Natural killer cell (primary cell): Measurements from ENCODE around the gene MEX3C. TPM values are rescaled to one million over a fixed set of nuclear protein-coding genes. Genes with fewer than 3 reads are reported as not detected.

ENCODE experiments used
- ATAC-seq, 3 donors: fragments of 150-1000 bp in 2 of 3; fragments of 200-7000 bp in 1 of 3; cut with Tn5 transposase; 1 replicate in 1 of 3; 2 replicates in 2 of 3; pipeline ENCODE4 v1.10.0; 2021; ENCODE audit warnings: mild to moderate bottlenecking in 2 of 3, moderate library complexity in 2 of 3
- DNase-seq, 2 donors: peaks; one replicate each; pipeline versions ENCODE4 v3.0.0 to v3.0.0-alpha.2; 2013 to 2021; ENCODE audit warnings: mixed read lengths in 1 of 2
- H3K27ac ChIP-seq: one replicate; pipeline ENCODE4 v1.5.1; 2013; ENCODE audit warnings: mild to moderate bottlenecking, low read length
- H3K27me3 ChIP-seq: one replicate; pipeline ENCODE4 v1.6.1; 2013; ENCODE audit warnings: low read length; ENCODE audit not compliant: control insufficient read depth, insufficient read depth
- H3K36me3 ChIP-seq: one replicate; pipeline ENCODE4 v1.6.1; 2013; ENCODE audit warnings: low read length; ENCODE audit not compliant: control insufficient read depth, insufficient read depth
- H3K4me1 ChIP-seq: one replicate; pipeline ENCODE4 v1.6.1; 2013; ENCODE audit warnings: low read length; ENCODE audit not compliant: control insufficient read depth, insufficient read depth
- H3K4me3 ChIP-seq: one replicate; pipeline ENCODE4 v1.5.1; 2013; ENCODE audit warnings: low read length
- H3K9me3 ChIP-seq: one replicate; pipeline ENCODE4 v1.6.1; 2013; ENCODE audit warnings: low read length; ENCODE audit not compliant: control insufficient read depth, insufficient read depth
- H3K27ac Mint-ChIP-seq, 2 donors: one replicate each; pipeline ENCODE4 v1.8.0; 2022; ENCODE audit warnings: mild to moderate bottlenecking in 2 of 2, mixed read lengths in 2 of 2, moderate library complexity in 1 of 2
- H3K27me3 Mint-ChIP-seq, 2 donors: one replicate each; pipeline ENCODE4 v1.8.0; 2022; ENCODE audit warnings: low read depth in 2 of 2, mixed read lengths in 2 of 2
- H3K36me3 Mint-ChIP-seq: one replicate; pipeline ENCODE4 v1.8.0; 2022; ENCODE audit warnings: mixed read lengths
- H3K4me1 Mint-ChIP-seq, 2 donors: one replicate each; pipeline ENCODE4 v1.8.0; 2022; ENCODE audit warnings: mixed read lengths in 2 of 2
- H3K4me3 Mint-ChIP-seq: one replicate; pipeline ENCODE4 v1.8.0; 2022; ENCODE audit warnings: mild to moderate bottlenecking, moderate library complexity, mixed read lengths
- H3K9me3 Mint-ChIP-seq, 2 donors: one replicate each; pipeline ENCODE4 v1.8.0; 2022; ENCODE audit warnings: mixed read lengths in 2 of 2
- WGBS: methylation state at CpG from one replicate; pipeline ENCODE4 v1.1.7; 2013; ENCODE audit warnings: missing lambda C conversion rate; ENCODE audit not compliant: insufficient coverage; 5-methylcytosine and 5-hydroxymethylcytosine counted together
- intact Hi-C: fragments of 100-400 bp; cut with micrococcal nuclease; formaldehyde crosslinking; loops from one replicate; pipeline ENCODE4 v1.14.2; 2022
- total RNA-seq, 4 donors: library from RNA; stranded (reverse); fragments of 120-200 nt in 1 of 4; gene quantifications; one replicate each; pipeline versions ENCODE4 v1.2.3 to v1.2.4, GENCODE V29; 2013 to 2022
- TF ChIP-seq, protein P1 (sequence below): fragments of 200-600 bp; IDR thresholded peaks from one replicate; pipeline ENCODE4 v1.8.0; 2022; ENCODE audit warnings: antibody characterized with exemption

Gene MEX3C
- total RNA-seq, 3 donors from 2014 or later (not counting 1 experiment from before 2014, with no cell fraction given): 189 to 205 (median 202) TPM

DNA sequence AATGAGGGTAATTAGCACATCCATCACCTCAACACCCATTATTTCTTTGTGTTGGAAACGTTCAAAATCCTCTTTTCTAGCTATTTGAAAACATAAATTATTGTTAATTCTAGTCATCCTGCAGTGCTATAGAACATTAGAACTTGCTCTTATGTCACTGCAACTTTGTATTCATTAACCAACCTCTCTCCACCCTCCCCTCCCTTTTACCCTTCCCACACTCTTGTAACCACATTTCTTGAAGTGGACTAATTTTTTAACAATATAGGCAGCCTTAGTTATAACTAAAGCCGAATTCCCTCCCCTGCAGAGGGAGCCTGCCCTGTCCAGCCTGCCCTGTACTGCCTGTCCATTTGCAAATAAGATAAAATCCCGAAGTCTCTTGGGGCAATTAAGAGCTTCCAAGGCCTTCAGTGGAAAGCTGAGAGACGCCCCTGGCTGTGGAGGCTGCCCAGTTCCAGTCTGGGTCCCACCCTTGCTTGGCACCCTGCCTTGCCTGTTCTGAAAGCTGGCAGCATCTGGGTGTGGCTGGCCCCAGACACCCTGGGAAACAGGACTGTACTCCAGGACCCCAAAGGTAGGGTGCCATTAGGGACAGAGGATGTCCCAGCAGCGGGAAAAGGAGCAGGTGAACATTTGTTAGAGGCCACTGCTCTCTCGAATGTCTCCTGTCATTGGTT is 65.1 kb downstream of the MEX3C start:
- TF ChIP-seq, protein P1, sequence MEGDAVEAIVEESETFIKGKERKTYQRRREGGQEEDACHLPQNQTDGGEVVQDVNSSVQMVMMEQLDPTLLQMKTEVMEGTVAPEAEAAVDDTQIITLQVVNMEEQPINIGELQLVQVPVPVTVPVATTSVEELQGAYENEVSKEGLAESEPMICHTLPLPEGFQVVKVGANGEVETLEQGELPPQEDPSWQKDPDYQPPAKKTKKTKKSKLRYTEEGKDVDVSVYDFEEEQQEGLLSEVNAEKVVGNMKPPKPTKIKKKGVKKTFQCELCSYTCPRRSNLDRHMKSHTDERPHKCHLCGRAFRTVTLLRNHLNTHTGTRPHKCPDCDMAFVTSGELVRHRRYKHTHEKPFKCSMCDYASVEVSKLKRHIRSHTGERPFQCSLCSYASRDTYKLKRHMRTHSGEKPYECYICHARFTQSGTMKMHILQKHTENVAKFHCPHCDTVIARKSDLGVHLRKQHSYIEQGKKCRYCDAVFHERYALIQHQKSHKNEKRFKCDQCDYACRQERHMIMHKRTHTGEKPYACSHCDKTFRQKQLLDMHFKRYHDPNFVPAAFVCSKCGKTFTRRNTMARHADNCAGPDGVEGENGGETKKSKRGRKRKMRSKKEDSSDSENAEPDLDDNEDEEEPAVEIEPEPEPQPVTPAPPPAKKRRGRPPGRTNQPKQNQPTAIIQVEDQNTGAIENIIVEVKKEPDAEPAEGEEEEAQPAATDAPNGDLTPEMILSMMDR: no peak
- Mint-ChIP-seq H3K27ac (no peak overlapping the region), H3K27me3 (no peaks in the 10 kb centered on the region), H3K36me3 (no peaks in the 10 kb centered on the region), H3K4me3 (no peak overlapping the region), H3K4me1 (peaks cover 13 to 22% of the 10 kb centered on the region in 2 donors), H3K9me3 (no peaks in the 10 kb centered on the region)
- WGBS: 90% methylated on average over 6 of the region's 6 CpGs
- peak in 1 of 3 donors; percentile 31 for ATAC-seq
- no peak overlapping the region for H3K27ac ChIP-seq
- no peak overlapping the region for H3K4me3 ChIP-seq
- intact Hi-C loops: no loop called here
- no peaks in the 10 kb centered on the region for H3K36me3 ChIP-seq
- no peaks in the 10 kb centered on the region for H3K27me3 ChIP-seq
- peaks cover 4% of the 10 kb centered on the region for H3K4me1 ChIP-seq
- no peaks in the 10 kb centered on the region for H3K9me3 ChIP-seq
- DNase-seq: no peak

DNA sequence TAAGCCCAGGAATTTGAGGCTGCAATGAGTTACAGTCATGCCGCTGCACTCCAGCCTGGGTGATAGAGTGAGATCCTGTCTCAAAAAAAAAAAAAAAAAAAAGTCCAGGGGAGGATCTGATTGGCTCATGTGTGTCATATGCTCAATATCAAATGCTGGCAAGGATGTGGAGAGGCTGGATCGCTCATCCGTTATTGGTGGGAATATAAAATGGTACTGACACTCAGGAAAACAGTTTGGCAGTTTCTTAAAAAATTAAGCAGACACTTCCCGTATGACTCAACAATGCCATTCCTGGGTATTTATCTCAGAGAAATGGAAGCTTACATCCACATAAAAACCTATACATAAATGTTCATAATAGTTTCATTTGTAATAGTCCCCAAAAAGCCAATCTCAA is 68.9 kb downstream of the MEX3C start:
- Mint-ChIP-seq H3K4me3 (no peak overlapping the region), H3K27ac (no peak overlapping the region)

DNA sequence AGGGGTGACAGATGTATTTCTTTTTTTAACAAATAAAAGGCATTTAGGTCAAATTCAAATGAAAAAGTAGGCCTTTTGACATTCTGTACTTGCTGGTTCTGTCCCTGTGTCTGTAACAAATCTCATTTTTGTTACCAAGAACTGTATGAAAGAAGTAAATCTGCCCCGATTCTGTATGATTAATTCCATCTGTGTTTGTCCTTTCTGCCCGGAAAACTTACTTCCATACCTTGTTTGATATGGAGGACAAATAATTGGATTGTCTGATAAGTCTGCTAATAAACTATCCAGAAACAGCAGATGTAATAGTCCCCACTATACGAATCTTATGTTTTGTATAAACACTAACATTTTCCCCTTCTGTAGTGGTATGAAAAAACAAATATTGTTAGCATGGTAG is 69.8 kb downstream of the MEX3C start:
- peaks cover 13 to 23% of the 10 kb centered on the region in 2 donors for H3K4me1 Mint-ChIP-seq
- no peaks in the 10 kb centered on the region for H3K27me3 Mint-ChIP-seq
- ATAC-seq (no peak), DNase-seq (no peak)
- Histone ChIP-seq H3K27me3 (no peaks in the 10 kb centered on the region), H3K9me3 (no peaks in the 10 kb centered on the region), H3K4me1 (no peaks in the 10 kb centered on the region), H3K4me3 (no peak overlapping the region), H3K27ac (no peak overlapping the region), H3K36me3 (no peaks in the 10 kb centered on the region)
- no peak overlapping the region for H3K27ac Mint-ChIP-seq
- intact Hi-C loops: no loop called here
- no peak overlapping the region for H3K4me3 Mint-ChIP-seq
- no peaks in the 10 kb centered on the region for H3K36me3 Mint-ChIP-seq
- TF ChIP-seq, protein P1: no peak
- H3K9me3 Mint-ChIP-seq: no peaks in the 10 kb centered on the region
- WGBS: no CpG with 5 or more reads among the region's 3 CpGs

More for the DNA sequence above, 68.9 kb downstream of the MEX3C start:
- no peaks in the 10 kb centered on the region for H3K4me1 ChIP-seq
- 98% methylated on average over 4 of the region's 4 CpGs for WGBS
- H3K36me3 Mint-ChIP-seq: no peaks in the 10 kb centered on the region
- DNase-seq: no peak
- no peaks in the 10 kb centered on the region for H3K27me3 ChIP-seq
- no peaks in the 10 kb centered on the region for H3K9me3 ChIP-seq
- intact Hi-C loops: no loop called here
- H3K27me3 Mint-ChIP-seq: no peaks in the 10 kb centered on the region
- no peaks in the 10 kb centered on the region for H3K36me3 ChIP-seq
- H3K4me3 ChIP-seq: no peak overlapping the region
- no peak overlapping the region for H3K27ac ChIP-seq
- ATAC-seq: no peak
- peaks cover 13 to 23% of the 10 kb centered on the region in 2 donors for H3K4me1 Mint-ChIP-seq
- H3K9me3 Mint-ChIP-seq: no peaks in the 10 kb centered on the region
- TF ChIP-seq, protein P1: no peak

DNA sequence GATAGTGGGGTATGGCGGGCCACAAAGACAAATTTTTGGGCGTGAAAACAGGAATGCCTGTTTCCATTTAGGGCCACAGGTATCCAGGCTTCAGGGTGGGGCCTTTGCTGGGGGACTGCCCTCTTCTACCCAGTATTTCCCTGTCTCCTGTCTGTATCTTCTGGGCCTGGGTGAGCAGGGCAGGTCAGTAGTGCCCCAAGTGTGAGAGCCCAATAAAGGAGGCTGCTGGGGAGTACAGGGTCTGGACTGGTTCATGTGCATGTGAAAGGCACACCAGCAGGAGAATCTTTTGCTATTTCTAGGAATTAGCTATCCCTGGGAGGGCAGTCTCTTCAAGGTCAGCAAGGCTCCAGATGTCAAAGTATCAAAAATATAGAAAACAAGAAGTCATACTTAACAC is 71.5 kb downstream of the MEX3C start:
- no peaks in the 10 kb centered on the region for H3K9me3 ChIP-seq
- Mint-ChIP-seq H3K4me1 (peaks cover 0 to 12% of the 10 kb centered on the region in 2 donors), H3K27ac (no peak overlapping the region), H3K4me3 (no peak overlapping the region), H3K27me3 (no peaks in the 10 kb centered on the region), H3K36me3 (no peaks in the 10 kb centered on the region), H3K9me3 (no peaks in the 10 kb centered on the region)
- TF ChIP-seq, protein P1: no peak
- no peaks in the 10 kb centered on the region for H3K27me3 ChIP-seq
- H3K36me3 ChIP-seq: no peaks in the 10 kb centered on the region
- intact Hi-C loops: no loop called here
- no peaks in the 10 kb centered on the region for H3K4me1 ChIP-seq
- ATAC-seq (no peak), DNase-seq (no peak)
- no peak overlapping the region for H3K4me3 ChIP-seq
- WGBS: 92% methylated on average over 2 of the region's 2 CpGs
- H3K27ac ChIP-seq: no peak overlapping the region
